Gastroesophageal sphincter (tissue), 3 donors: ENCODE results near the gene SLC4A5.

Experiments used
- EP300 ChIP-seq: sonication (generic); formaldehyde crosslinking; IDR thresholded peaks from one replicate; pipeline ENCODE4 v1.6.1; 2017; ENCODE audit warnings: antibody characterized with exemption, mild to moderate bottlenecking
- POLR2A ChIP-seq, 2 donors: fragments of 450-650 bp; IDR thresholded peaks; one replicate each; pipeline ENCODE4 v1.6.1; 2017; ENCODE audit warnings: antibody characterized with exemption in 2 of 2, mild to moderate bottlenecking in 2 of 2, moderate library complexity in 1 of 2
- TF ChIP-seq, protein P1 (sequence below), 4 experiments: fragments of 200-600 bp in 2 of 4; fragments of 450-650 bp in 2 of 4; sonication (generic) in 1 of 4; IDR thresholded peaks; one replicate each; pipeline ENCODE4 v1.5.1; 2017 to 2019; ENCODE audit warnings: antibody characterized with exemption in 4 of 4, mild to moderate bottlenecking in 2 of 4, moderate library complexity in 2 of 4

DNA sequence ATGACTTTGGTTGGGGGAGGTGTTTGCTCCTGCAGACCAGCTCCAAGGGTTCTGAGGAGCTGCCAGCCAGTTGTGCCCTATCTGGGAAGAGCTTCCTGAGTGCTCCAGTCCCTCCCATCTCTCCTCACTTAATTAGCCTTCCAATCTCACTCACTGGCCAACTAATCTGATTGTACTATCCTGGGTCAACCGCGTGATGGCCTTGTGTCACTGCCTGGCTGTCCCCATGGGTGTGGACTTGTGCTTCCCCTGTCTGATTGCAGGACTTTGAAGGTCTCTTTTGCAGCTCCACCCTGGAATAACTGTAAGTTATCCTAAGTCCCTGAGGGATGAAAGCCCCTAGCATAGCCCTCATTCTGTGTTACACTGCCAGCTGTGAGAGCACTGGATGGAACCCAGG, 65.0 kb downstream of the SLC4A5 start:
- TF ChIP-seq, protein P1, sequence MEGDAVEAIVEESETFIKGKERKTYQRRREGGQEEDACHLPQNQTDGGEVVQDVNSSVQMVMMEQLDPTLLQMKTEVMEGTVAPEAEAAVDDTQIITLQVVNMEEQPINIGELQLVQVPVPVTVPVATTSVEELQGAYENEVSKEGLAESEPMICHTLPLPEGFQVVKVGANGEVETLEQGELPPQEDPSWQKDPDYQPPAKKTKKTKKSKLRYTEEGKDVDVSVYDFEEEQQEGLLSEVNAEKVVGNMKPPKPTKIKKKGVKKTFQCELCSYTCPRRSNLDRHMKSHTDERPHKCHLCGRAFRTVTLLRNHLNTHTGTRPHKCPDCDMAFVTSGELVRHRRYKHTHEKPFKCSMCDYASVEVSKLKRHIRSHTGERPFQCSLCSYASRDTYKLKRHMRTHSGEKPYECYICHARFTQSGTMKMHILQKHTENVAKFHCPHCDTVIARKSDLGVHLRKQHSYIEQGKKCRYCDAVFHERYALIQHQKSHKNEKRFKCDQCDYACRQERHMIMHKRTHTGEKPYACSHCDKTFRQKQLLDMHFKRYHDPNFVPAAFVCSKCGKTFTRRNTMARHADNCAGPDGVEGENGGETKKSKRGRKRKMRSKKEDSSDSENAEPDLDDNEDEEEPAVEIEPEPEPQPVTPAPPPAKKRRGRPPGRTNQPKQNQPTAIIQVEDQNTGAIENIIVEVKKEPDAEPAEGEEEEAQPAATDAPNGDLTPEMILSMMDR (IDR thresholded peaks at IDR 0.05): no peak
- TF ChIP-seq POLR2A (IDR thresholded peaks at IDR 0.05): no peak
- TF ChIP-seq EP300: no peak
